WTC11 (cell line): Measurements from ENCODE around the gene RASA2. TPM values are rescaled to one million over a fixed set of nuclear protein-coding genes. Genes with fewer than 3 reads are reported as not detected.

Experiments used
- ATAC-seq: fragments of 200-7000 bp; cut with Tn5 transposase; 2 replicates; pipeline ENCODE4 v1.10.0; 2021; ENCODE audit warnings: mild to moderate bottlenecking, moderate library complexity
- CTCF ChIA-PET: fragments of 300-600 bp; sonication (Branson Sonifier 250); formaldehyde crosslinking; loops from one replicate; lab custom pipeline; 2021; ENCODE audit warnings: antibody characterized with exemption; lab: Charles Lee
- POLR2A ChIA-PET: fragments of 350-600 bp; sonication (Branson Sonifier 250); formaldehyde crosslinking; loops from one replicate; lab custom pipeline; 2021; ENCODE audit warnings: antibody characterized with exemption; lab: Charles Lee
- DNase-seq: peaks from one replicate; pipeline ENCODE4 v3.0.0; 2021; ENCODE audit warnings: low spot score
- H3K27ac Mint-ChIP-seq: 2 replicates; pipeline ENCODE4 v1.8.0; 2021; ENCODE audit warnings: mixed read lengths
- H3K27me3 Mint-ChIP-seq: 2 replicates; pipeline ENCODE4 v1.8.0; 2021; ENCODE audit warnings: low read depth, mild to moderate bottlenecking, moderate library complexity, mixed read lengths
- H3K36me3 Mint-ChIP-seq: 2 replicates; pipeline ENCODE4 v1.8.0; 2021; ENCODE audit warnings: mixed read lengths
- H3K4me1 Mint-ChIP-seq: 2 replicates; pipeline ENCODE4 v1.8.0; 2022; ENCODE audit warnings: mixed read lengths
- H3K4me3 Mint-ChIP-seq: 2 replicates; pipeline ENCODE4 v1.8.0; 2021; ENCODE audit warnings: mild to moderate bottlenecking, moderate library complexity, mixed read lengths
- H3K9me3 Mint-ChIP-seq: 2 replicates; pipeline ENCODE4 v1.8.0; 2021; ENCODE audit warnings: mixed read lengths
- CBFB ChIP-seq: sonication (generic); formaldehyde crosslinking; IDR thresholded peaks from 2 replicates; pipeline ENCODE4 v1.8.1; 2022; ENCODE audit warnings: mild to moderate bottlenecking, low read depth, missing genetic modification reagents
- CDX4 ChIP-seq: fragments of 250-450 bp; sonication (Bioruptor Pico); IDR thresholded peaks from 2 replicates; pipeline ENCODE4 v1.9.0; 2021; ENCODE audit warnings: moderate library complexity, mild to moderate bottlenecking, inconsistent platforms, borderline replicate concordance
- ELF4 ChIP-seq: sonication (generic); formaldehyde crosslinking; IDR thresholded peaks from 2 replicates; pipeline ENCODE4 v1.8.1; 2022; ENCODE audit warnings: low read depth, mild to moderate bottlenecking, moderate library complexity, missing genetic modification reagents
- ESRRA ChIP-seq: sonication (generic); formaldehyde crosslinking; IDR thresholded peaks from 2 replicates; pipeline ENCODE4 v1.8.1; 2022; ENCODE audit warnings: mild to moderate bottlenecking, missing genetic modification reagents, borderline replicate concordance
- JAZF1 ChIP-seq: fragments of 250-450 bp; sonication (Bioruptor Pico); IDR thresholded peaks from 2 replicates; pipeline ENCODE4 v1.9.0; 2021; ENCODE audit warnings: moderate library complexity, mild to moderate bottlenecking, inconsistent platforms
- MAX ChIP-seq: sonication (generic); formaldehyde crosslinking; IDR thresholded peaks from 2 replicates; pipeline ENCODE4 v1.8.0; 2022; ENCODE audit warnings: mild to moderate bottlenecking, missing genetic modification reagents
- NFATC4 ChIP-seq: fragments of 250-450 bp; sonication (Bioruptor Pico); IDR thresholded peaks from 2 replicates; pipeline ENCODE4 v1.9.0; 2021; ENCODE audit warnings: mild to moderate bottlenecking
- NR3C1 ChIP-seq: sonication (generic); formaldehyde crosslinking; conservative IDR thresholded peaks from 2 replicates; pipeline ENCODE4 v1.8.1; 2023; ENCODE audit warnings: low read depth, mild to moderate bottlenecking, missing genetic modification reagents
- PREB ChIP-seq: sonication (generic); formaldehyde crosslinking; IDR thresholded peaks from 2 replicates; pipeline ENCODE4 v1.8.1; 2022; ENCODE audit warnings: mild to moderate bottlenecking, missing genetic modification reagents, moderate library complexity, borderline replicate concordance
- PRRX2 ChIP-seq: fragments of 250-450 bp; sonication (Bioruptor Pico); IDR thresholded peaks from 2 replicates; pipeline ENCODE4 v1.8.0; 2021; ENCODE audit warnings: mild to moderate bottlenecking
- RELA ChIP-seq: sonication (generic); formaldehyde crosslinking; IDR thresholded peaks from 2 replicates; pipeline ENCODE4 v1.8.1; 2022; ENCODE audit warnings: missing genetic modification reagents, mild to moderate bottlenecking, borderline replicate concordance
- RORB ChIP-seq: fragments of 250-450 bp; sonication (Bioruptor Pico); IDR thresholded peaks from 2 replicates; pipeline ENCODE4 v1.9.0; 2021; ENCODE audit warnings: mild to moderate bottlenecking
- SMAD4 ChIP-seq: sonication (generic); formaldehyde crosslinking; IDR thresholded peaks from 2 replicates; pipeline ENCODE4 v1.8.0; 2022; ENCODE audit warnings: mild to moderate bottlenecking, missing genetic modification reagents
- TP53 ChIP-seq: sonication (generic); formaldehyde crosslinking; IDR thresholded peaks from 2 replicates; pipeline ENCODE4 v1.8.1; 2023; ENCODE audit warnings: mild to moderate bottlenecking, missing genetic modification reagents
- ZBTB21 ChIP-seq: sonication (generic); formaldehyde crosslinking; IDR thresholded peaks from 2 replicates; pipeline ENCODE4 v1.8.1; 2023; ENCODE audit warnings: mild to moderate bottlenecking, missing genetic modification reagents, borderline replicate concordance
- ZBTB43 ChIP-seq: sonication (generic); formaldehyde crosslinking; IDR thresholded peaks from 2 replicates; pipeline ENCODE4 v1.8.1; 2023; ENCODE audit warnings: mild to moderate bottlenecking, missing genetic modification reagents
- ZNF138 ChIP-seq: sonication (generic); formaldehyde crosslinking; conservative IDR thresholded peaks from 2 replicates; pipeline ENCODE4 v1.8.1; 2022; ENCODE audit warnings: mild to moderate bottlenecking, moderate library complexity, missing genetic modification reagents
- ZNF232 ChIP-seq: sonication (generic); formaldehyde crosslinking; IDR thresholded peaks from 2 replicates; pipeline ENCODE4 v1.8.0; 2022; ENCODE audit warnings: mild to moderate bottlenecking, missing genetic modification reagents
- ZNF425 ChIP-seq: fragments of 250-450 bp; sonication (Bioruptor Pico); conservative IDR thresholded peaks from 2 replicates; pipeline ENCODE4 v1.9.0; 2021; ENCODE audit warnings: mild to moderate bottlenecking
- ZNF512 ChIP-seq: sonication (generic); formaldehyde crosslinking; IDR thresholded peaks from 2 replicates; pipeline ENCODE4 v1.8.1; 2022; ENCODE audit warnings: missing genetic modification reagents, borderline replicate concordance
- ZNF671 ChIP-seq: fragments of 250-450 bp; sonication (Bioruptor Pico); IDR thresholded peaks from 2 replicates; pipeline ENCODE4 v1.8.0; 2021; ENCODE audit warnings: mild to moderate bottlenecking
- total RNA-seq: library from RNA; stranded (reverse); gene quantifications from 3 replicates; pipeline ENCODE4 v1.2.3, GENCODE V29; 2021
- TF ChIP-seq, protein P1 (sequence below): fragments of 200-600 bp; IDR thresholded peaks from 2 replicates; pipeline ENCODE4 v1.8.0; 2022; ENCODE audit warnings: antibody characterized with exemption

Gene RASA2
- total RNA-seq, 1 experiment from 2014 or later = 13.9 TPM

GRCh38 chr3:141439589-141439988, 47.2 kb upstream of the RASA2 start:
- no peak for TF ChIP-seq CBFB (CRISPR knock-in tag)
- no peak for TF ChIP-seq PRRX2 (CRISPR knock-in tag)
- TF ChIP-seq TP53 (CRISPR knock-in tag) = no peak
- no peak for TF ChIP-seq ZNF512 (CRISPR knock-in tag)
- no peak for TF ChIP-seq ELF4 (CRISPR knock-in tag)
- TF ChIP-seq RELA (CRISPR knock-in tag) = no peak
- TF ChIP-seq NFATC4 (CRISPR knock-in tag) = no peak
- no peak for TF ChIP-seq ZBTB43 (CRISPR knock-in tag)
- TF ChIP-seq, protein P1, sequence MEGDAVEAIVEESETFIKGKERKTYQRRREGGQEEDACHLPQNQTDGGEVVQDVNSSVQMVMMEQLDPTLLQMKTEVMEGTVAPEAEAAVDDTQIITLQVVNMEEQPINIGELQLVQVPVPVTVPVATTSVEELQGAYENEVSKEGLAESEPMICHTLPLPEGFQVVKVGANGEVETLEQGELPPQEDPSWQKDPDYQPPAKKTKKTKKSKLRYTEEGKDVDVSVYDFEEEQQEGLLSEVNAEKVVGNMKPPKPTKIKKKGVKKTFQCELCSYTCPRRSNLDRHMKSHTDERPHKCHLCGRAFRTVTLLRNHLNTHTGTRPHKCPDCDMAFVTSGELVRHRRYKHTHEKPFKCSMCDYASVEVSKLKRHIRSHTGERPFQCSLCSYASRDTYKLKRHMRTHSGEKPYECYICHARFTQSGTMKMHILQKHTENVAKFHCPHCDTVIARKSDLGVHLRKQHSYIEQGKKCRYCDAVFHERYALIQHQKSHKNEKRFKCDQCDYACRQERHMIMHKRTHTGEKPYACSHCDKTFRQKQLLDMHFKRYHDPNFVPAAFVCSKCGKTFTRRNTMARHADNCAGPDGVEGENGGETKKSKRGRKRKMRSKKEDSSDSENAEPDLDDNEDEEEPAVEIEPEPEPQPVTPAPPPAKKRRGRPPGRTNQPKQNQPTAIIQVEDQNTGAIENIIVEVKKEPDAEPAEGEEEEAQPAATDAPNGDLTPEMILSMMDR = no peak
- no peak for TF ChIP-seq ESRRA
- no peak for TF ChIP-seq SMAD4 (CRISPR knock-in tag)
- TF ChIP-seq ZBTB21 (CRISPR knock-in tag) = no peak
- TF ChIP-seq MAX = no peak
- no peak for TF ChIP-seq ZNF425 (CRISPR knock-in tag)
- TF ChIP-seq PREB = no peak
- TF ChIP-seq ZNF671 = no peak
- no peak for TF ChIP-seq RORB (CRISPR knock-in tag)
- no peak for TF ChIP-seq ZNF232 (CRISPR knock-in tag)
- ChIA-PET POLR2A (interaction anchor here (1.0 kb wide), 1 partner anchor 38 kb away, joined by 3 read pairs; no protein-coding TSS in a partner anchor), CTCF (interaction anchor here (1.3 to 5.7 kb wide), 6 partner anchors 9 to 127 kb away, joined by 4 to 42 read pairs (median 9); no protein-coding TSS in a partner anchor)
- Mint-ChIP-seq H3K27ac (no peak overlapping the region), H3K36me3 (peaks cover 11% of the 10 kb centered on the region), H3K4me1 (peaks cover 3% of the 10 kb centered on the region), H3K27me3 (no peaks in the 10 kb centered on the region), H3K9me3 (no peaks in the 10 kb centered on the region), H3K4me3 (no peak overlapping the region)
- ATAC-seq (no peak), DNase-seq (no peak)

DNA sequence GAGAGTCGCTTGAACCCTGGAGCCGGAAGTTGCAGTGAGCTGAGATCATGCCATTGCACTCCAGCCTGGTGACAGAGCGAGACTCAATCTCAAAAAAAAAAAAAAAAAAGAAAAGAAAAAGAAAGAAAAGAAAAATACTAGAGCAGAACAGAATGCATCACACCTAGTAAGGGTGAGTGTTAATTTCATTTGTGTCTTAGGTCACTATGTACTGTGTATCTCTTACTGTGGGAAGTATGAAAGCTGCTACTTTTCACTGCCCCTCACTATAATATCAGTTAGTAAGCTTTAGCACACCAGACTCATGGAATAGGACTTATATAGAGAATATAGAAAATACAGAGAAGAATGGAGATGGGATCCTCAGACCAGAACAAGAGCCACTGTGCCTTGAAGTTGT, 45.9 kb upstream of the RASA2 start:
- ChIA-PET POLR2A (no interaction called here), CTCF (interaction anchor here (0.7 to 5.7 kb wide), 15 partner anchors 10 to 128 kb away, joined by 3 to 42 read pairs (median 5); no protein-coding TSS in a partner anchor)
- H3K27ac Mint-ChIP-seq = no peak overlapping the region
- H3K4me3 Mint-ChIP-seq = no peak overlapping the region
- peaks cover 8% of the 10 kb centered on the region for H3K4me1 Mint-ChIP-seq
- peaks cover 11% of the 10 kb centered on the region for H3K36me3 Mint-ChIP-seq
- H3K9me3 Mint-ChIP-seq = no peaks in the 10 kb centered on the region
- no peaks in the 10 kb centered on the region for H3K27me3 Mint-ChIP-seq
- no peak for DNase-seq
- TF ChIP-seq TP53 (CRISPR knock-in tag) (no peak), ZNF138 (CRISPR knock-in tag) (no peak), CDX4 (CRISPR knock-in tag) (no peak), JAZF1 (CRISPR knock-in tag) (no peak), NR3C1 (no peak)
- no peak for ATAC-seq
